SK-N-SH (cell line): ENCODE measurements around the gene MNT.

Source experiments
- EZH2phosphoT487 ChIP-seq: fragments of 200-600 bp; sonication (generic); IDR thresholded peaks from 2 replicates; pipeline ENCODE4 v1.6.1; 2017; ENCODE audit warnings: low read depth, mixed run types, mild to moderate bottlenecking, antibody characterized with exemption, moderate library complexity, borderline replicate concordance
- MXI1 ChIP-seq: IDR thresholded peaks from 2 replicates; pipeline ENCODE4 v1.6.1; 2012; ENCODE audit warnings: mild to moderate bottlenecking, low read depth, low read length, improper control_type of control experiment
- POLR2AphosphoS5 ChIP-seq: IDR thresholded peaks from 2 replicates; pipeline ENCODE4 v1.6.1; 2012; ENCODE audit warnings: low read depth, low read length
- TAF1 ChIP-seq: IDR thresholded peaks from 2 replicates; pipeline ENCODE4 v1.6.1; 2012; ENCODE audit warnings: low read depth, mild to moderate bottlenecking, low read length, moderate library complexity, borderline replicate concordance
- TF ChIP-seq, protein P1 (sequence below): IDR thresholded peaks from 2 replicates; pipeline ENCODE4 v1.4.0; 2012; ENCODE audit warnings: low read depth, borderline replicate concordance
- TF ChIP-seq, protein P2 (sequence below): IDR thresholded peaks from 2 replicates; pipeline ENCODE4 v1.4.0; 2012; ENCODE audit warnings: low read depth, borderline replicate concordance
- TF ChIP-seq, protein P3 (sequence below): fragments of 200-600 bp; sonication (generic); IDR thresholded peaks from 2 replicates; pipeline ENCODE4 v1.6.1; 2017; ENCODE audit warnings: antibody characterized with exemption, mild to moderate bottlenecking, moderate library complexity
- TF ChIP-seq, protein P4 (sequence below): fragments of 150-350 bp; IDR thresholded peaks from 2 replicates; pipeline ENCODE4 v1.6.1; 2017; ENCODE audit warnings: antibody characterized with exemption, low read length, low read depth, borderline replicate concordance

DNA sequence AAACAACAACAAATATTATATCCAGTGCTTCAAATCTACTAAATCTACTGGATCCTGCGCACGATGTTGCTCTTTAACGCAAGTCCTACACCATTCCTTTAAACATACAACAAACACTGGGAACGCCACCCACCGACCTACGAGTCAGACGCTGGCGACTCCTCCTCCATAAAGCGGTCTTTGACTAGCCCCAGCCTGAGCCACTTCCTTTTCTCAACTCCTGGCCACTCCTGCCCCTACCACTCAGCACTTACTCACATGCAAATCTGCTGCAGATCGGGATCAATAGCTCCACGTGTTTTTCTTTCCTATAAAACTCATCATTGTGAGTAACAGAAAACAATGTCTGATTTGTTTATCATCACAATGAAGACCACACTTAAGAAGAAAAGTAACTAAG is 32.8 kb upstream of the MNT start:
- TF ChIP-seq, protein P1, sequence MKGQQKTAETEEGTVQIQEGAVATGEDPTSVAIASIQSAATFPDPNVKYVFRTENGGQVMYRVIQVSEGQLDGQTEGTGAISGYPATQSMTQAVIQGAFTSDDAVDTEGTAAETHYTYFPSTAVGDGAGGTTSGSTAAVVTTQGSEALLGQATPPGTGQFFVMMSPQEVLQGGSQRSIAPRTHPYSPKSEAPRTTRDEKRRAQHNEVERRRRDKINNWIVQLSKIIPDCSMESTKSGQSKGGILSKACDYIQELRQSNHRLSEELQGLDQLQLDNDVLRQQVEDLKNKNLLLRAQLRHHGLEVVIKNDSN: no peak
- TF ChIP-seq, protein P2, sequence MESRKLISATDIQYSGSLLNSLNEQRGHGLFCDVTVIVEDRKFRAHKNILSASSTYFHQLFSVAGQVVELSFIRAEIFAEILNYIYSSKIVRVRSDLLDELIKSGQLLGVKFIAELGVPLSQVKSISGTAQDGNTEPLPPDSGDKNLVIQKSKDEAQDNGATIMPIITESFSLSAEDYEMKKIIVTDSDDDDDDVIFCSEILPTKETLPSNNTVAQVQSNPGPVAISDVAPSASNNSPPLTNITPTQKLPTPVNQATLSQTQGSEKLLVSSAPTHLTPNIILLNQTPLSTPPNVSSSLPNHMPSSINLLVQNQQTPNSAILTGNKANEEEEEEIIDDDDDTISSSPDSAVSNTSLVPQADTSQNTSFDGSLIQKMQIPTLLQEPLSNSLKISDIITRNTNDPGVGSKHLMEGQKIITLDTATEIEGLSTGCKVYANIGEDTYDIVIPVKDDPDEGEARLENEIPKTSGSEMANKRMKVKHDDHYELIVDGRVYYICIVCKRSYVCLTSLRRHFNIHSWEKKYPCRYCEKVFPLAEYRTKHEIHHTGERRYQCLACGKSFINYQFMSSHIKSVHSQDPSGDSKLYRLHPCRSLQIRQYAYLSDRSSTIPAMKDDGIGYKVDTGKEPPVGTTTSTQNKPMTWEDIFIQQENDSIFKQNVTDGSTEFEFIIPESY: no peak
- TF ChIP-seq, protein P3, sequence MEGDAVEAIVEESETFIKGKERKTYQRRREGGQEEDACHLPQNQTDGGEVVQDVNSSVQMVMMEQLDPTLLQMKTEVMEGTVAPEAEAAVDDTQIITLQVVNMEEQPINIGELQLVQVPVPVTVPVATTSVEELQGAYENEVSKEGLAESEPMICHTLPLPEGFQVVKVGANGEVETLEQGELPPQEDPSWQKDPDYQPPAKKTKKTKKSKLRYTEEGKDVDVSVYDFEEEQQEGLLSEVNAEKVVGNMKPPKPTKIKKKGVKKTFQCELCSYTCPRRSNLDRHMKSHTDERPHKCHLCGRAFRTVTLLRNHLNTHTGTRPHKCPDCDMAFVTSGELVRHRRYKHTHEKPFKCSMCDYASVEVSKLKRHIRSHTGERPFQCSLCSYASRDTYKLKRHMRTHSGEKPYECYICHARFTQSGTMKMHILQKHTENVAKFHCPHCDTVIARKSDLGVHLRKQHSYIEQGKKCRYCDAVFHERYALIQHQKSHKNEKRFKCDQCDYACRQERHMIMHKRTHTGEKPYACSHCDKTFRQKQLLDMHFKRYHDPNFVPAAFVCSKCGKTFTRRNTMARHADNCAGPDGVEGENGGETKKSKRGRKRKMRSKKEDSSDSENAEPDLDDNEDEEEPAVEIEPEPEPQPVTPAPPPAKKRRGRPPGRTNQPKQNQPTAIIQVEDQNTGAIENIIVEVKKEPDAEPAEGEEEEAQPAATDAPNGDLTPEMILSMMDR: no peak
- TF ChIP-seq, protein P4, sequence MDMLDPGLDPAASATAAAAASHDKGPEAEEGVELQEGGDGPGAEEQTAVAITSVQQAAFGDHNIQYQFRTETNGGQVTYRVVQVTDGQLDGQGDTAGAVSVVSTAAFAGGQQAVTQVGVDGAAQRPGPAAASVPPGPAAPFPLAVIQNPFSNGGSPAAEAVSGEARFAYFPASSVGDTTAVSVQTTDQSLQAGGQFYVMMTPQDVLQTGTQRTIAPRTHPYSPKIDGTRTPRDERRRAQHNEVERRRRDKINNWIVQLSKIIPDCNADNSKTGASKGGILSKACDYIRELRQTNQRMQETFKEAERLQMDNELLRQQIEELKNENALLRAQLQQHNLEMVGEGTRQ: no peak
- TF ChIP-seq TAF1: no peak
- no peak for TF ChIP-seq MXI1
- no peak for TF ChIP-seq EZH2phosphoT487
- TF ChIP-seq POLR2AphosphoS5: no peak
